ENCODE measurements around the gene ZNF236. TPM values are rescaled to one million over a fixed set of nuclear protein-coding genes. Genes with fewer than 3 reads are reported as not detected.

Gene ZNF236
- total RNA-seq, 2 experiments from 2014 or later: 13.1 to 13.5 TPM

GRCh38 chr18:76817888-76818611, 4.3 kb upstream of the ZNF236 start:
- POLR2A ChIA-PET: interaction anchor here (0.6 kb wide), 1 partner anchor 157 kb away, joined by 6 read pairs; no protein-coding TSS in a partner anchor

DNA sequence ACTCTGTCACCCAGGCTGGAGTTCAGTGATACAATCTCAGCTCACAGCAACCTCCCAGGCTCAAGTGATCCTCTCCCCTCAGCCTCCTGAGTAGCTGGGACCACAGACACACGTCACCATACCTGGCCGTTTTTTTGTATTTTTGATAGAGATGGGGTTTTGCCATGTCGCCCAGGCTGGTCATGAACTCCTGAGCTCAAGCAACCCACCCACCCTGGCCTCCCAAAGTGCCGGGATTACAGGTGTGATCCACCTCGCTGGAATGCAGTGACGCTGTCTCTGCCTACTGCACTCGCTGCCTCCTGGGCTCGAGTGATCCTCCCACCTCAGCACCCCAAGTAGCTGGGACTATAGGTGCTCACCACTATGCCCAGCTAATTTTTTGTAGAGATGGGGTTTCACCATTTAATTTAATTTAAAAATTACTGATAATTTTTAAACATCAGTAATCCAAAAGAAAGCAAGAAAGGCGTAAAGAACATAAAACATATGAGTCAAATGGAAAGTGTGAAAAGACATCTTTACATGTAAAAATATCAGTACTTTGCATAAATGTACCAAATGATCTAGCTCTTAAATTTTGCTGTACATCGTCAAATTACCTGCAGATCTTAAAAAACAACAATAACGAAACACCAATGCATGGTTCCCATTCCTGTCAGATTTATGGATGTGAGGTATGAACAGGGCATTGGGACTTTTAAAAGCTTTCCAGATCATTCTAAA, 2.8 kb upstream of the ZNF236 start:
- CTCF ChIA-PET: interaction anchor here (2.8 kb wide), 1 partner anchor 17 kb away, joined by 21 read pairs; no protein-coding TSS in a partner anchor
- POLR2A ChIA-PET: no interaction called here

More at GRCh38 chr18:76817888-76818611, 4.3 kb upstream of the ZNF236 start:
- CTCF ChIA-PET: interaction anchor here (1.1 kb wide), 1 partner anchor 15 kb away, joined by 3 read pairs; no protein-coding TSS in a partner anchor

DNA sequence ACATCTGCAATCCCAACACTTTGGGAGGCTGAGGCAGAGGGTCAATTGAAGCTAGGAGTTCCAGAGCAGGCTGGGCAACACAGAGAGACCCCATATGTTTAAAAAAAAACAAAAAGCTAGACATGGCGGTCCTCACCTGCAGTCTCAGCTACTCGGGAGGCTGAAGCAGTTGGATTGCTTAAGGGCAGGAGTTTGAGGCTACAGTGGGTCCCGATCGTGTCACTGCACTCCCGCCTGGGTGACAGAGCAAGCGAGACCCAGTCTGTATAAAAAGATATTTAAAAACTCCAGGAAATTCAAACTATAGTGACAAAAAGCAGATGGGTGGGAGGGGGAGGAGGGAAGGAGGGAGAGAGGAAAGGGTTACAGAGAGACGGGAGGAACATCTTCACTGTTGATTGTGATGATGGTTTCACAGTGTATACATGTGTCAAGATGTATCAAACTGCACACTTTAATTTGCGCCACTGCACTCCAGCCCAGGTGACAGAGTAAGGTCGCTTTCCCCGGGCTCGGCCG, 942 bp upstream of the ZNF236 start:
- POLR2A ChIA-PET: interaction anchor here (0.7 kb wide), 1 partner anchor 34 kb away, joined by 3 read pairs; no protein-coding TSS in a partner anchor
- CTCF ChIA-PET: interaction anchor here (0.6 to 2.8 kb wide), 3 partner anchors 19 to 101 kb away, joined by 3 to 21 read pairs (median 4); no protein-coding TSS in a partner anchor

GRCh38 chr18:76821875-76822505, 367 bp upstream of the ZNF236 start:
- ChIA-PET POLR2A (no interaction called here), CTCF (no interaction called here)

DNA sequence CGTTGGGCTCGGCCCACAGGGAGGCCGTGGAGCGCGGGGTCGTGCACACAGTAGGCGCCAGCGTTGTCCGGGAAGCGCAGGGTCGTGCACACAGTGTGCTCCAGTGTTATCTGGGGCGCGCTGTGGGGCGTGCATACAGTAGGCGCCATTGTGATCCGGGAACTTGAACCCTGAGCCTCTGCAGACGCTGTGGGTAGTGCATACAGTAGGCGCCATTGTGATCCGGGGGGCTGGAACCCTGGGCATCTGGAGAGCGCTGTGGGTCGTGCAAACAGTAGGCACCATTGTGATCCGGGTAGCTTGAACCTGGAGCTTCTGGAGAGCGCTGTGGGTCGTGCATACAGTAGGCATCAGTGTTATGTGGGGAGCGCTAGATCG, 793 bp downstream of the ZNF236 start:
- POLR2A ChIA-PET: no interaction called here
- CTCF ChIA-PET: interaction anchor here (0.8 kb wide), 2 partner anchors 19 to 102 kb away, joined by 3 read pairs; no protein-coding TSS in a partner anchor

GRCh38 chr18:76823587-76824011, 1.2 kb downstream of the ZNF236 start:
- POLR2A ChIA-PET: interaction anchor here (0.6 kb wide), 1 partner anchor 9 kb away, joined by 12 read pairs; no protein-coding TSS in a partner anchor
- CTCF ChIA-PET: interaction anchor here (0.8 kb wide), 2 partner anchors 20 to 103 kb away, joined by 3 read pairs; no protein-coding TSS in a partner anchor

DNA sequence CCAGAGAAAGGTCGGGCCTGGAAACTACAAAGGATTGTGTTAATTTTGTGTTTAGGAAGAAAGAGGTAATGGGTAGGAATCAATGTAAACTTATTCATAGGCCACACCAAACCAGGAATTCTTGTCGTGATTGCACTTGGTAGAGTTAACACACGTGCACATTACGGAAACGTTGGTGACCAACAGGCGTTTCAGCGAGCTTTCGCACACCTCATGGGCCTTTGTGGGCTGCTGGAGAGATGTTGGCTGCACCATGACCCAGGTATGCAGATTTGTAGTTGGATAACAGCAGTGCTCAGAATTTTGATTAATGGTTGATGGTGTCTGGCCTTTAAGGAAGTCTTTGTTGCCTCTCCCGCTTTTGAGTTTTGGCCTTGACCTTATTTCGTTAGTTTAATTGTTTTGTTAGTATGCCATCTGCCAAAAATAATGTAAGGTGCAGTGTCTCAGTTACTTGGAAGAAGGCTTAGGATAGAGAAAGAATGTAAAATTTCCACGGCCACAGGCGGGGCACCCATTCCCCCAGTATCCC, 1.9 kb downstream of the ZNF236 start:
- CTCF ChIA-PET: interaction anchor here (0.8 kb wide), 1 partner anchor 21 kb away, joined by 3 read pairs; no protein-coding TSS in a partner anchor

DNA sequence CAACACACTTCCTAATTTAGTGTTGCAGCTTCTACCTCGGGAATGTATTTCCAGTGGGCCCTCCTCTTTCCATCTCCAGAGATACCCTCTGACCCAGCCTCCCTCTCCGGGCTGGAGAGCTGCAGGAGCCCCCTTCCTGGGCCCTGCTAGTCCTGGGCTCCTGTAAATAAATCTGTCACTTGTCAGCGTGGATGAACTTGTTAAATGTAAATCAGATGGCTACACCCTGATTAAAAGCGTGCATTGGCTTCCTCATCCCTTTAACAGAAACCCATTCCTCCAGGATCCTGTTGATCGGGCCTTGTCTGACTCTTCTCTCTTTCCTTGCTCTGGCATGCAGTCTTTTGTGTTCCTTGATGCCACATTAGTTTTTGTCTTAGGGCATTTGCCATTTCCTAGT, 2.4 kb downstream of the ZNF236 start:
- ChIA-PET POLR2A (no interaction called here), CTCF (no interaction called here)

More for the DNA sequence above, 1.9 kb downstream of the ZNF236 start:
- POLR2A ChIA-PET: interaction anchor here (0.6 kb wide), 1 partner anchor 9 kb away, joined by 12 read pairs; no protein-coding TSS in a partner anchor

DNA sequence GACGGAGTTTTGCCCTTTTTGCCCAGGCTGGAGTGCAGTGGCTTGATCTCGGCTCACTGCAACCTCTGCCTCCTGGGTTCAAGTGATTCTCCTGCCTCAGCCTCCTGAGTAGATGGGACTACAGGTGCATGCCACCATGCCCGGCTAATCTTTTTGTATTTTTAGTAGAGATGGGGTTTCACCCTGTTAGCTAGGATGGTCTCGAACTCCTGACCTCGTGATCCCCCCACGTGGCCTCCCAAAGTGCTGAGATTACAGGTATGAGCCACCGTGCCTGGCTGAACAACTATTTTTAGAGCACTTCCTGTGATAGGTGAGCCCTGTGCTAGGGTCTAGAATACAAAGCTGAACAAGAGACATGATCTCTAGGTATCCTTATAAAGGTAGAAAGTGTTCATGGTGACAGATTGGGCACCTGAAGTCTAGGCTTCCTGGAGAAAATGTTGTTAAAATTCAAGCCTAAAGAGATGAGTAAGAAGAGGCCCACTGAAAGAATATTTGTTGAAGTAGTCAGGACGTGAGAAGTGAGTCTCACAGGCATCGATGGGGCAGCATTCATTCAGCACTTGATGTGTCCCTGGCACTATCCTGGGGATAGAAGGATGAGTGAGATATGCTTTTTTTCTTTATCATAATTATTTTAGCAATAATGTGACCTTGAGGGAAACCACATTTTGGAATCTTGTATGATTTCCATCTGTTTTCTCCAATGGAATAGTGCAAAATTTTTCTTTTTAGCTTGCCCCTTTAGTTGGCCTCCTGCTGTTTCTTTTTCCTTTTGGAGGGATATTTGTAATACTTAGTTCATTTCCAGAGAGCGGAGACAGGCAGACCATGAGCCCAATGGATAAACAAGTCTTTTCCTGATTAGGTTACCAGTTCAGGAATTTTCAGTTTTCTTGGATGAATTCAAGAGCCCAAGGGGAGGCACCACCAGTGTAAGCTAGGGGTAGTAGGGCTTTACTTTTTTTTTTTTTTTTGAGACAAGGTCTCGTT, 5.1 kb downstream of the ZNF236 start:
- CTCF ChIA-PET: interaction anchor here (0.8 kb wide), 1 partner anchor 12 kb away, joined by 3 read pairs; no protein-coding TSS in a partner anchor
- POLR2A ChIA-PET: no interaction called here

GRCh38 chr18:76834379-76834778, 12.0 kb downstream of the ZNF236 start:
- POLR2A ChIA-PET: no interaction called here
- CTCF ChIA-PET: no interaction called here

- ChIA-PET POLR2A (no interaction called here), CTCF (no interaction called here)
Observed at GRCh38 chr18:76835380-76835779, 13.0 kb downstream of the ZNF236 start.

GRCh38 chr18:76837071-76837470, 14.7 kb downstream of the ZNF236 start:
- CTCF ChIA-PET: no interaction called here
- POLR2A ChIA-PET: interaction anchor here (0.7 kb wide), 1 partner anchor 82 kb away, joined by 4 read pairs; no protein-coding TSS in a partner anchor

DNA sequence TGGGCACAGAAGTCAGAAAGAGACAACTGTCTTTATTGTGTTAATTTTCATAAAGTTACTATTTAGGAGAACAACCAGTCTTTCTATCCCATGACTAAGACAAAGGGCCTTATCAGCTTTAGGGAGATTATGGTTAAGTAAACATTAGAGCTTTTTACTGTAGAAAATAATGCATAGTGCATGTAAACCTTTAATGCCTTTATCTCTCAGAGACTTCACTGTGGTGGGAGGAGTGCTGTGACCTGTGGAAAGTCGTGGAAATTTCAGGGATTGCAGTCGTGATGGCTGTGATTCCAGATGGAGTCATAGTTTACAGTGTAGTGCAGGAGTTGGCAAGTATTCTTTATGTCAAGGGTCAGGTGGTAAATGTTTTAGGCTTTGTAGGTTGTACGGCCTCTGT, 15.8 kb downstream of the ZNF236 start:
- POLR2A ChIA-PET: no interaction called here
- CTCF ChIA-PET: no interaction called here

DNA sequence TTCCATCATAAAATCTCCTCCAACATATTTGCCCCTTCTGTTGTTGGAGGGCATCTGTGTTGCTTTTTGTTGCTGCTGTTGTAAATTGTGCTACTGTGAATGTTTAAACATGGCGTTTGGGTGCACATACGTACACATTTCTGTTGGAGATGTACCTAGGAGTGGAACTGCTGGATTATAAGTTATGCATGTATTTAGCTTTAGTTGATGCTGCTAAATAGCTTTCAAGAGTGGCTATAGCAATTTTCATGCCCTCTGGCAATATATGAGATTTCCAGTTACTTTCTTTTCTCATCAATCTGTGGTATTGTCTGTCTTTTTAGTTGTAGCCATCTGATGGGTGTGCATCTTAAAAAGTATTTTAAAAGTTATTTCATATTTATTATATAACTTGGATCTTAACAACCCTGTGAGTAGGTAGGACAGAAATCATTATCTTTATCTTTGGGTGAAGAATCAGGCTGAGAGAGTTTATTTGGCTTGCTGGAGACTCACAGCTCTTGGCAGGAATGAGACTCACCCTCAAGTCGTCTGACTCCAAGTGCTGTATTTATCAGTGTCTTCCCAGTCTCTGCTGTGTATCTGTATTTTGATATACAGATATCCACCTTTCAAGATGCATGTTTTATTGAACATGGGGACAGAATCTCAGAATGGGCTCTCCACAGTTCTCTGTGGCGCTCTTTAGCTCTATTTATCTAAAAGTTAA, 16.9 kb downstream of the ZNF236 start:
- ChIA-PET CTCF (interaction anchor here (0.9 kb wide), 1 partner anchor 12 kb away, joined by 3 read pairs; no protein-coding TSS in a partner anchor), POLR2A (no interaction called here)

DNA sequence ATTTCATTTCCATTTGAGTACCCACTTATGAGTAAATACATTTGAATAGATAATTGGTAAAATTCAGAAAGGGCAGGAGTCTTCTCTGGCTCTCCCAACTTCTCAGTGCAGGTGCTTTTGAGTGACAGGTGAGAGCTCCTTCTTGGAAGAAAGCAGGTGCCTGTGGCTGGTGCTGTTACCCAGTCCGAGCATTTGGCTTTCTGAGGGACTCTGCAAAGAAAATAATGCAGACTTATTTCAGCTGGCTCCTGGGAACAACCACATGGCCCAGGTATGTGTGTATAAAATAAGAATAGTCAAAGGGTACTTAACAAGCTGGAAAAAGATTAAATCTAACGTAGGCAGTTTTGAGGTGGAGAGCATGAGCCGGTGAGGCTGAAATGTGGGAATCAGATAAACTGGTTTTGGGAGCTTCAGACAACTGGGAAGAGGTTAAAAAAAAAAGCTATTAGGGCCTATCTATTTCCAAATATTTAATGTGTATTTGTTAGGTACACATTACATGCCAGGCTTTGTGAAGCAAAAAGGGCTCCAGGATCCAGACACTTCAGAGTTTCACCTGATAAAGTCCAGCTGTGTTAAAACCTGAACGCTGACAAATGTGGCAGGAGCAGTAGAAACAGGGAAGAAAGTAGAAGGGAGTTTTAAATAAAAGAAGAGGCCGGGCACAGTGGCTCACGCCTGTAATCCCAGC, 20.6 kb downstream of the ZNF236 start:
- CTCF ChIA-PET: no interaction called here
- POLR2A ChIA-PET: no interaction called here

DNA sequence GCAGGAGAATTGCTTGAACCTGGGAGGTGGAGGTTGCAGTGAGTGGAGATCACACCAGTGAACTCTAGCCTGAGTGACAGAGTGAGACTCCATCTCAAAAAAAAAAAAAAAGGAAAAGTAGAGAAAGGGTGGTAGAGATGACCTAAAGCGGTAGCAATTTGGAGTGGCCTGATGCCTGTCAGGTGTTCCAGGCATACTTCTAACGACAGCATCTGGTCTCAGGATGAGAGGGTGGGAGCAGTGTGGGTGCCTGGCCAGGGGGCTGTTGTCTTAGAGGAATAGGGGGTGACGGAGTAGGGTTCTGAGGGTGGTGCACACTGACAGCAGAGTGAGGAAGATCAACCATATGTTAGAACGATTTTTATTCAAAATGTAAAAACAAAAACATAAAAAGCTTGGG, 21.8 kb downstream of the ZNF236 start:
- ChIA-PET CTCF (interaction anchor here (1.5 kb wide), 1 partner anchor 41 kb away, joined by 4 read pairs; no protein-coding TSS in a partner anchor), POLR2A (no interaction called here)
